Measurements from ENCODE around the gene CDH12.
"Not testable (repeated sequence)": the region's sequence is repeated elsewhere in the genome, so short reads cannot be mapped to it uniquely, and the experiment has no call there.

CDH12 gene

DNA sequence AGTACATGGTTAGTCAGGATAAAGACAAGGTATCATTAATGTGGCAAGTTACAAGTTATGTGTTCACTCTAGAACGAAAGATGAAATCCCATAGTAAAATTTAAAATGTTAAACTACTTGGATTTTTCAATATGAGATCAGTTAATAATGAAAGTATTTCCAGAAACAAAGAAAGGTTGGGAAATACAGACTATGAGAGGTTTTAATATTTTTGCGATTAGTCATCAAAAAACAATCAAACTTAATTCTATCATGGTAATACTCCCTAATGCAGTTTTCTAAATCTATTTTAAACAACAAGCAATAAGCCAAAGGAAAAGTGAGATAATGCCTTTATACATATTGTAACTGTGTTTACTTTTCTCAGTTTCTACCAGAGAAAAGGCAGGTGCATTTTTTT lies 10.6 kb downstream of the CDH12 start:
- no peak overlapping the region for H3K4me3 ChIP-seq
- H3K36me3 ChIP-seq (replicated peaks): no peaks in the 10 kb centered on the region
- no peaks in the 10 kb centered on the region; the same call in 1 of the 2 replicates for H3K4me1 ChIP-seq
- no peaks in the 10 kb centered on the region for H3K27me3 ChIP-seq (ENCODE audit: low read depth)
- in situ Hi-C loops (cut with MboI; ENCODE audit: low sequenced_read_pairs): no loop called here
- no peaks in the 10 kb centered on the region for H3K9me3 ChIP-seq
- DNase-seq (ENCODE audit: low spot score in 2 of 2): no peak

DNA sequence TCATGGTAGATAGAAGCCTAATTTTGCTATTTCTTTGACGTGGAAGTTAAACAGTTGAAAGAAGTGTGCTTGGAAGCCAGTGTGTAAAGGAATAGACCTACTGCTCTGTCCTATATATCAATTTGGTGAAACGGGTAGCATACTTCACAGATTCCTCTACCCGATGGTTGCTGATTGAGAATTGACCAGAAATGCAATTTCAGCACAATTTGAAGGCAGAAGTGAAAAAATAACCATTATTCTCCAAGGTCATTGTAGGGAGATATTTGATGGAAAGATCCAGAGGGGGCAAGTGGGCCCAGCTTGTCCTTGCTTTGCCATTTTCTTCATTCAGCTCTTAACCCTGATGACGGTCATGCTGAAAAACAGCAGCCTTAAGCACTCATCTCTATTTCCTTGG lies 15.3 kb downstream of the CDH12 start:
- DNase-seq (ENCODE audit: low spot score in 2 of 2): no peak
- in situ Hi-C loops (cut with MboI; ENCODE audit: low sequenced_read_pairs): no loop called here
- Histone ChIP-seq H3K4me1 (no peaks in the 10 kb centered on the region), H3K9me3 (no peaks in the 10 kb centered on the region), H3K4me3 (no peak overlapping the region), H3K27me3 (ENCODE audit: low read depth) (no peaks in the 10 kb centered on the region), H3K36me3 (replicated peaks) (no peaks in the 10 kb centered on the region)

DNA sequence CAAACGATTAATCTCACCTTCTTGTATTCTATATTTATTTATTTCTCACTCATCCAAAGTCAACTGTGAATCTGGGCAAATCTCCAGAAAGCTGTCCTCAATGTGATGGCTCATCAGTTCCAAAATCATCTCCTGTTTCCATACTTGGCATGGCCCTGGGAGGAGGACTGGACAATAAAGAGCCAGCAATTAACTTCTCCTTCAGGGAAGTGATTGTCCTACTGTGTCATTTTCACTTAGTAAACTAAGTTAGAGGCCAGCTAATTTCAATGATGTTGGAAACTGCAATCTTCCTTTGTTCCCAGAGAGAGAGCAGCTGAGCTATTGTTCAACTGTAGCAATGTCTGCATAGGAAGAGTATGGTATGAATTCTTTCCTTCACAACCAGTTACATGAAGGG lies 17.5 kb downstream of the CDH12 start:
- Histone ChIP-seq H3K27me3 (ENCODE audit: low read depth) (no peaks in the 10 kb centered on the region), H3K4me1 (no peaks in the 10 kb centered on the region), H3K9me3 (no peaks in the 10 kb centered on the region), H3K36me3 (replicated peaks) (no peaks in the 10 kb centered on the region), H3K4me3 (no peak overlapping the region)
- DNase-seq (ENCODE audit: low spot score in 2 of 2): no peak
- in situ Hi-C loops (cut with MboI; ENCODE audit: low sequenced_read_pairs): no loop called here

DNA sequence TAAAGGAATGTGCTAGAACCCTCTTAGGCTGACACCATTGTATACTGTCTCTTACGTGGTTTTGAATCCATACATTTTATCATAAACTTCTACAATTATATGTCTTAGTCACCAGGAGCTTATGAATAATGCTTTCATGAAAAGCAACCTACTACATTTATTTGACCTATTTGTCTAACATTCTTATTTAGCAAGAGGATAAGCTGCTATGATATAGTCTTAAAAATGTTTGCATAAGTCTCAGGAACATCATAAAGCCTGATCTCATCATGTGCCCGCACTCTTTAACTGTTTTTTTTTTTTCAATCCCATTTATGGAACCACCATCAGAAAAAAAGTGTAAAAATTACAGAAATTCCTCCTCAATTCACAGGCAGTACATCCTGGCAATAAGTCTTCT lies 59.7 kb downstream of the CDH12 start:
- H3K36me3 ChIP-seq (replicated peaks): no peaks in the 10 kb centered on the region
- in situ Hi-C loops (cut with MboI; ENCODE audit: low sequenced_read_pairs): no loop called here

DNA sequence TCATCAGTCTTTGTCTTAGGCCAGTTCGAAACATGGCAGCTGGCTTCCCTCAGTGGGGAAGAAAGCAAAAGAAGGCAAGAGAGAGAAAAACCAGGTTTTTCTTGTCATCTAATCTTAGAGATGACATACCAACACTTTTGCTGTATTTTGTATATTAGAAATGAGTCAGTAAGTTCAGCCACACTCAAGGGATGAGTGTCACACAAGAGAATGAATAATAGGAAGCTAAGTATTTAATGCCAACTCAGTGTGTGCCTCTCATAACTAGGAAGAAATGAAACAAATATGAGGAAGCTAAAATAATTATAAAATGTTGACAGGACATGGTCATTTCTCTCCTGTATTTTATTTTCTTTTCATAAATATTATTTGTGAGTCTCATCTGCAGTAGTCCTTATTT lies 65.3 kb downstream of the CDH12 start:
- in situ Hi-C loops (cut with MboI; ENCODE audit: low sequenced_read_pairs): no loop called here
- H3K9me3 ChIP-seq: no peaks in the 10 kb centered on the region
- DNase-seq (ENCODE audit: low spot score in 2 of 2): no peak
- H3K4me1 ChIP-seq: no peaks in the 10 kb centered on the region
- no peaks in the 10 kb centered on the region for H3K27me3 ChIP-seq (ENCODE audit: low read depth)
- H3K36me3 ChIP-seq (replicated peaks): no peaks in the 10 kb centered on the region
- no peak overlapping the region for H3K4me3 ChIP-seq

More for the DNA sequence above, 59.7 kb downstream of the CDH12 start:
- Histone ChIP-seq H3K4me1 (no peaks in the 10 kb centered on the region), H3K27me3 (ENCODE audit: low read depth) (no peaks in the 10 kb centered on the region), H3K4me3 (no peak overlapping the region), H3K9me3 (no peaks in the 10 kb centered on the region)
- no peak for DNase-seq (ENCODE audit: low spot score in 2 of 2)

DNA sequence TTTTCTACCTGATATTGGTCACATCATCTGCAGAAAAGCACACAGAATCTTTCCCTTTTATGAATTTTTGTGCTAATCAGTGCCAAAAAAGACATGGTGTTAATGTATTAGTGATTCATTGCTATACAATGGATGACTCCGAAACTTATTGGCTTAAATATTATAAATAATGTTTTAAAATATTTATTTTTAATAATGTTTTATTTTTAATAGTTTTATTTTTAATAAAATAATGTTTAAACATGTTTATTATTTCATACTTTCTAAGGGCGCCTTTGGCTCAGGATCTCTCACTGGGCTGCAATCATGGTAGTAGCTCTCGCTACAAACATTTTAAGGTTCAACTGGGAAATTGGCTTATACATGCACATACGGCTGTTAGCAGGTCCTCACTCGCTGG lies 65.7 kb downstream of the CDH12 start:
- no peaks in the 10 kb centered on the region for H3K27me3 ChIP-seq (ENCODE audit: low read depth)
- no peak for DNase-seq (ENCODE audit: low spot score in 2 of 2)
- H3K9me3 ChIP-seq: no peaks in the 10 kb centered on the region
- no peak overlapping the region for H3K4me3 ChIP-seq
- no peaks in the 10 kb centered on the region for H3K36me3 ChIP-seq (replicated peaks)
- no peaks in the 10 kb centered on the region for H3K4me1 ChIP-seq
- in situ Hi-C loops (cut with MboI; ENCODE audit: low sequenced_read_pairs): no loop called here

DNA sequence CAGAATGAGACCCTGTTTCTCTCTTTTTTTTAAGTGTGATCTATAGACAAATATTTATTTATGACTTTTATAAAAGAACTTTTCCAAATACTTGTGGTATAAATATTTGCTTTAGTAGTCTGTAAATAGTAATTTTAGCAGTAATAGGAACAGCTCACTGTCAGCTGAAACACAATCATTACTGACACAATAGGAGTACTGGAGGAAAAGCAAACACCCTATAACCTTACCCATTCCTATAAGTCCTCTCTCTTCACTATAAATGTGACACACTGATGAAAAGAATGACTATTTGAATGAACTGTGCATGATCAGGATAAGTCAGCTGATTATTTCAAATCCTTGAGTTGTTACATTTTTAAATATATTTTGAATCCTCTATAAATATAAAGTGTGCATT lies 72.4 kb downstream of the CDH12 start:
- no peaks in the 10 kb centered on the region for H3K36me3 ChIP-seq (replicated peaks)
- no peaks in the 10 kb centered on the region for H3K9me3 ChIP-seq
- no peaks in the 10 kb centered on the region for H3K4me1 ChIP-seq
- in situ Hi-C loops (cut with MboI; ENCODE audit: low sequenced_read_pairs): no loop called here
- no peaks in the 10 kb centered on the region for H3K27me3 ChIP-seq (ENCODE audit: low read depth)
- no peak overlapping the region for H3K4me3 ChIP-seq
- DNase-seq (ENCODE audit: low spot score in 2 of 2): no peak

DNA sequence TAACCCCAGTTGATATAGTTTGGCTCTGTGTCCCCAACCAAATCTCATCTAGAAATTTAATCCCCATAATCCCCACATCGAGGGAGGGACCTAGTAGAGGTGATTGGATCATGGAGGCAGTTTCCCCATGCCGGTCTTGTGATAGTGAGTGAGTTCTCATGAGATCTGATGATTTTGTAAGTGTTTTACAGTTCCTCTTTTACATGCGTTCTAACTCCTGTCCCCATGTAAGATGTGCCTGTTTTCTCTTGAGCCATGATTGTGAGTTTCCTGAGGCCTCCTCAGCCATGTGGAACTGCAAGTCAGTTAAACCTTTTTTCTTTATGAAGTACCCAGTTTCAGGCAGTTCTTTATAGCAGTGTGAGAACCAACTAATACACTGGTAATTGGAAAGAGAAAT lies 73.6 kb downstream of the CDH12 start:
- in situ Hi-C loops (cut with MboI; ENCODE audit: low sequenced_read_pairs): no loop called here
- DNase-seq (ENCODE audit: low spot score in 2 of 2): no peak
- H3K4me3 ChIP-seq: no peak overlapping the region
- no peaks in the 10 kb centered on the region for H3K4me1 ChIP-seq
- no peaks in the 10 kb centered on the region for H3K27me3 ChIP-seq (ENCODE audit: low read depth)
- H3K9me3 ChIP-seq: no peaks in the 10 kb centered on the region
- H3K36me3 ChIP-seq (replicated peaks): no peaks in the 10 kb centered on the region

DNA sequence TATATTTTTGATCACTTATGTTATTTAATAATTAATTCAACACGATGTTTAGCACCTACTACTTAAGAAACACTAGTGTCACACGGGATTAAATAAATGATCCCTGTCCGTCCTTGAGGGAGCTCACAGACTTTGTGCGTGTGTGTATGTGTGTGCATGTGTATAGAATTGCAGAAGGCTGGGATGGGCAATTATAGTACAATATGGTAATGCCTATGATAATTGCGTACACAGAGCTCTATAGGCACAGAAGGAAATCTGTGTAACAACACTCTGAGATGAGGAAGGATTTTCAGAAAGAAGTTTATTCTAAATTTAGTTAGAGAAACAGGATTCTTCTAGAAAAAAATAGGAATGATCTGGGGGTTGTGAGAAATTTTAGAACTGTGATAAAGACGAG lies 76.9 kb downstream of the CDH12 start:
- Histone ChIP-seq H3K4me1 (no peaks in the 10 kb centered on the region), H3K27me3 (ENCODE audit: low read depth) (no peaks in the 10 kb centered on the region), H3K36me3 (replicated peaks) (no peaks in the 10 kb centered on the region), H3K4me3 (no peak overlapping the region), H3K9me3 (no peaks in the 10 kb centered on the region)
- no peak for DNase-seq (ENCODE audit: low spot score in 2 of 2)
- in situ Hi-C loops (cut with MboI; ENCODE audit: low sequenced_read_pairs): no loop called here

DNA sequence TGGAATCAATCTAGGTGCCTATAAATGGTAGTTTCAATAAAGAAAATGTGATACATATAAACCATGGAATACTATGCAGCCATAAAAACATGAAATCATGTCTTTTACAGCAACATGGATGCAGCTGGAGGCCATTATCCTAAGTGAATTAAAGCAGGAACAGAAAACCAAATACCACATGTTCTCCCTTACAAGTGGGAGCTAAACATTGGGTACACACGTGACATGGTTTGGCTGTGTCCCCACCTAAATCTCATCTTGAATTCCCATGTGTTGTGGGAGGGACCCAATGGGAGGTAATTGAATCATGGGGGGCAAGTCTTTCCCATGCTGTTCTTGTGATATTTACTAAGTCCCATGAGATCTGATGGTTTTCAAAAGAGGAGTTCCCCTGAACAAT lies 78.9 kb downstream of the CDH12 start:
- H3K36me3 ChIP-seq (replicated peaks); DNase-seq (ENCODE audit: low spot score in 2 of 2); H3K9me3 ChIP-seq; H3K27me3 ChIP-seq (ENCODE audit: low read depth); H3K4me3 ChIP-seq; H3K4me1 ChIP-seq; in situ Hi-C loops (cut with MboI; ENCODE audit: low sequenced_read_pairs): not testable (repeated sequence)

DNA sequence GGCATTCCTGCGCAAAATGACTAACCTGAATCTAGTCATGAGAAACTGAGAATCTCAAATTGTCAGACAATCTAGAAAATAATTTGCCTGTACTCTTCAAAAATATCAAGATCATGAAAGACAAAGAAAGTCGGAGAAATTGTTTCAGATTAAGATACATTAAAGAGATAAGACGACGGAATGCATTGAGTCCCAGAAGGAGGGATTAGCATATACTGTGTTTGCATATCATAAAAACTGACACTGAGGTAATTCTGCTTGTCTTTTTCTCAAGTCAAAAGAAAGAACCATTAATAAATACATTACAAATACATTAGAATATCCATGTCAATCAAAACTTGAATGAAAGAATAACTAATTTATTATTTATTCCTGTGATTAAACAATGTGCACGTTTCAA lies 88.4 kb downstream of the CDH12 start:
- Histone ChIP-seq H3K4me1 (no peaks in the 10 kb centered on the region), H3K9me3 (no peaks in the 10 kb centered on the region), H3K4me3 (no peak overlapping the region), H3K36me3 (replicated peaks) (no peaks in the 10 kb centered on the region), H3K27me3 (ENCODE audit: low read depth) (no peaks in the 10 kb centered on the region)
- in situ Hi-C loops (cut with MboI; ENCODE audit: low sequenced_read_pairs): no loop called here
- DNase-seq (ENCODE audit: low spot score in 2 of 2): no peak

DNA sequence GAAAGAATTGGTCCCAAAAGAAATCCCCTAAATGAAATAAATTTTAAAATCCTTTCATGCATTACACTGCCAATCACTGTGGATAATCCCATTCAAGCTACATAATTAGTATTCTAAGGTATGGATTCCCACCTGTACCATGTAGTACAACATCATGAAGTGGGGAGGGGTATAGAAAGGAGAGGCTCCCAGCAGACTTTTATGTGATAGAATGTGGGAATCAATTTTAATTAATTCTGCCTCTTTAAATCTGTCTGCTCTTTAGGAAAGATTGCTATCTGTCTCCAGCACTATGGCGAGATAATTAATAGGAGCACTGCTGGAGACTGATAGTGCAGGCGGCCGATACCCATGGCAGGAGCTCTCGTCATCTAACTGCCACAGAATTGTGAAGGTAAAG lies 95.4 kb downstream of the CDH12 start:
- H3K36me3 ChIP-seq (replicated peaks): no peaks in the 10 kb centered on the region
- no peak overlapping the region for H3K4me3 ChIP-seq
- DNase-seq (ENCODE audit: low spot score in 2 of 2): no peak
- H3K27me3 ChIP-seq (ENCODE audit: low read depth): no peaks in the 10 kb centered on the region
- no peaks in the 10 kb centered on the region for H3K9me3 ChIP-seq
- no peaks in the 10 kb centered on the region for H3K4me1 ChIP-seq
- in situ Hi-C loops (cut with MboI; ENCODE audit: low sequenced_read_pairs): no loop called here

DNA sequence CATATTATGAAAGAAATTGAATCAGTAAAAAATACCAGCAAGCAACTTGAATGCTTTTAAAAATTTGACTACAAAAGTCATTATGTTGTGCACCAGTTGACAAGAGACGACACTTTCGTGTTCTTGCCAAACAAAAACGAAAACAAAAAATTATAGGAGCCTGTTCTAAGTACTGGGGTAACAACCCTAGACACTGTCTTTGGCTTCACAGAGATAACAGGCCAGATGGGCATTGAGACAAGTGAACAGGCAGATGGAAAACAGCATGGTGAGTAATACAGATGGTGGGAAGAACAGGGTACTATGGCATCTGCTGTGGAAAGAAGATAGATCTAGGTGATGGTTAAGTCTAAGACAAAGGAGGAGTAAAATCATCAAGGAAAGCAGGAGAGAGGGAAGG lies 99.0 kb downstream of the CDH12 start:
- in situ Hi-C loops (cut with MboI; ENCODE audit: low sequenced_read_pairs): no loop called here
- no peaks in the 10 kb centered on the region for H3K36me3 ChIP-seq (replicated peaks)
- no peak overlapping the region for H3K4me3 ChIP-seq
- DNase-seq (ENCODE audit: low spot score in 2 of 2): no peak
- no peaks in the 10 kb centered on the region for H3K9me3 ChIP-seq
- no peaks in the 10 kb centered on the region for H3K4me1 ChIP-seq
- no peaks in the 10 kb centered on the region for H3K27me3 ChIP-seq (ENCODE audit: low read depth)

DNA sequence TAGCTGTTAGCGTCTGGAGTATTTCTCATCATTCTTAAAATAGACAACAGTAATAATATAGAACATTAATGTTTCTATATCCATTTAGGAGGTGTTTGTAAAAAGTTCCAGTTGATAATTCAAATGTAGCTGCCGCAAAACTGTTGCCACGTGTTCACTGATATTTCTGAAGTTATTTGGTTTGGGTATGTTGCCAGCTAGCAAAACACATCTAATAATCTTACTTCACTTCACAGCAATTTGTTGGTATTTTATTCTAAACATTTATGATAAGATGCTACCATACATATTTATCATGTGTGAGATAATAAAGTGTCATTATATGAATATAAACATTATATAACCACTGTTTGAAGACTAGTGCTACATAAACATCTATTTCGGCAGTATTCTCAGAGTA lies 101.6 kb downstream of the CDH12 start:
- in situ Hi-C loops (cut with MboI; ENCODE audit: low sequenced_read_pairs): no loop called here
- Histone ChIP-seq H3K4me3 (no peak overlapping the region), H3K27me3 (ENCODE audit: low read depth) (no peaks in the 10 kb centered on the region), H3K9me3 (no peaks in the 10 kb centered on the region), H3K4me1 (no peaks in the 10 kb centered on the region), H3K36me3 (replicated peaks) (no peaks in the 10 kb centered on the region)
- DNase-seq (ENCODE audit: low spot score in 2 of 2): no peak

DNA sequence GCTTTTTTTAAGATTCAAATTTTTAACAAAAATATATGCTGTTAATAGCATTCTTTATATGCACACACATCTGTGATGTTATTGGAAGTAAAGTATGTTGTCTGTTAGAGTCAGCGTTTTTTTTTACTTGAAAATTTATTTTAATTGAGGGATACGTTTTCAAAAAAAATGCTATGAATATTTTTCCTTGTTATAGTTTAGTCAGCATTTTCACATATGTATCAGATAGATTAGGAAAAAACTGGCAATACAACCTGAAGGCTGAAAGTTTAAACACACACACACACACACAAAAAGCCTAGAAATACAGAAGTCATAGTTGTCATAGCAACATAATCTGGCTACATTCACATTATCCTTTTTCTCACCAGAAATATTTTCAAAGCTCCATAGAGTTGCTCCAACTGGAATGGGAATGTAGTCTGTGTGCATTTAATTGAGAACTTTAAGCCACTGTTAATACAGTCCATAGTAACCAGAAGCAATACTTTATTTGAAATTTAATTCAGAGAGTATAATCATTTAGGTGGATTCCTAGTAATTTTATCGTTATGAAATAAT lies 116.6 kb downstream of the CDH12 start:
- no peak for DNase-seq (ENCODE audit: low spot score in 2 of 2)
- H3K4me1 ChIP-seq: no peaks in the 10 kb centered on the region
- in situ Hi-C loops (cut with MboI; ENCODE audit: low sequenced_read_pairs): no loop called here
- H3K9me3 ChIP-seq: no peaks in the 10 kb centered on the region
- H3K4me3 ChIP-seq: no peak overlapping the region
- no peaks in the 10 kb centered on the region for H3K27me3 ChIP-seq (ENCODE audit: low read depth)
- H3K36me3 ChIP-seq (replicated peaks): no peaks in the 10 kb centered on the region
